Stimulated activated CD4-positive, alpha-beta T cell treated with anti-CD3 and anti-CD28 coated beads, Interleukin-1b, Interleukin-23, amount 100 ng/mL, for 4 hours (primary cell): ENCODE results near the gene L3MBTL3.
"Not testable (repeated sequence)": the region's sequence is repeated elsewhere in the genome, so short reads cannot be mapped to it uniquely, and the experiment has no call there.

Experiments
- DNase-seq, 2 donors: peaks; one replicate each; pipeline ENCODE4 v3.0.0-alpha.2; 2020; ENCODE audit warnings: low read depth in 2 of 2

L3MBTL3 gene

GRCh38 chr6:130075879-130076460, 57.6 kb downstream of the L3MBTL3 start:
- no peak for DNase-seq

DNA sequence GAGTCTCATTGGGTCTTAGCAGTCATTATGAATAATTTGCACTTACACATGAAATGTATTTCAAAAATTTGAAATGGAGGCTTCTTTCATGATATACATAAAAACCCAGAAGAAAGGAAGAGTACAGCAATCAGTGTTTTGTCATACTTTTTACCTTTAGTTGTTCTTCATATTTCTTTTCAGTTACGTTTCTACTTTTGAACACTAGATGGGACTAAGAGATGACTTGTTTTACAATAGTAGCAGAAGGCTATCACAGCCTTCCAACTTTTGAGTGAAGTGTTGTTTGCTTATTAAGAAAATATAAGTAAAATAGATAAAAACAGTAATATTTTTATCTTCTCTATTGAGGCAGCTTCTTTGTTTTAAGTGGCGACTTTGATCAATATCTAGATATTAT, 58.1 kb downstream of the L3MBTL3 start:
- no peak for DNase-seq

GRCh38 chr6:130090796-130091195, 72.4 kb downstream of the L3MBTL3 start:
- no peak for DNase-seq

- DNase-seq = no peak
Observed at GRCh38 chr6:130093546-130093945, 75.2 kb downstream of the L3MBTL3 start.

DNA sequence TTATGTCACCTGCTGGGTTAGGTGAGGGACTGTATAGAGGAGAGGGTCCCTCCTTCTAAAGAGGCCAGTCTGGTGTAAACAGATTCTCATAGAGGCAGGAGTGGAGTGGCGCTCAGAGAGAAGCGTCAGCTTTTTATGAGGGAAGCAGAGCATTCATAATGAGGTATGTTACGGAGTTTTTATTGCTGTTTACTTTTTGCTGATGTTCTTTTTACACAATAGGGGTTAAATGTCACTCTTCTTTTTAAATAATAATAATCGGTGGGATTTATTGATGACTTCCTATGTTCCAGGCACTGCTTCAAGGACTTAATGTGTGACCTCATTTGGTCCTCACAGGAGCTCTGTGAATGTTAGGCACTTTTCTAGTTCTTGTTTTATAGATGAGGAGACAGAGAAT, 79.9 kb downstream of the L3MBTL3 start:
- no peak for DNase-seq

DNA sequence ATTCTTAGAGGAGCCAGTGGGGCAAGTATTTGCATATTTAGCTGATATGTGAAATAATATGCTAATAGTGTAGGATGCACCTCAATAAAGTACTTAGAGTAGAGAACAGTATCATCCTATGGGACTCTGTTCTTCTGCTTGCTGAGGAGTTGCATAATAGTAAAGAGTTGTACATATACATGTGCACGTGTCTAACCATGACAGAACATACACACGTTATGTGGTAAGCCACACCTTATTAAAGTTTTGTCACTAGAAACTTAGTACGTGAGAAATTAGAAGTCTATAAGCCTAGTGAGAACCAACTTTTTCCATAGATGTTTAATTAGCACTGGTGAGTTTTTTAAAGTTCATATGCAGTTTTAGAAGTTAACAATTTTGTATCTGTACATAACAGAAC, 80.7 kb downstream of the L3MBTL3 start:
- DNase-seq = no peak

DNA sequence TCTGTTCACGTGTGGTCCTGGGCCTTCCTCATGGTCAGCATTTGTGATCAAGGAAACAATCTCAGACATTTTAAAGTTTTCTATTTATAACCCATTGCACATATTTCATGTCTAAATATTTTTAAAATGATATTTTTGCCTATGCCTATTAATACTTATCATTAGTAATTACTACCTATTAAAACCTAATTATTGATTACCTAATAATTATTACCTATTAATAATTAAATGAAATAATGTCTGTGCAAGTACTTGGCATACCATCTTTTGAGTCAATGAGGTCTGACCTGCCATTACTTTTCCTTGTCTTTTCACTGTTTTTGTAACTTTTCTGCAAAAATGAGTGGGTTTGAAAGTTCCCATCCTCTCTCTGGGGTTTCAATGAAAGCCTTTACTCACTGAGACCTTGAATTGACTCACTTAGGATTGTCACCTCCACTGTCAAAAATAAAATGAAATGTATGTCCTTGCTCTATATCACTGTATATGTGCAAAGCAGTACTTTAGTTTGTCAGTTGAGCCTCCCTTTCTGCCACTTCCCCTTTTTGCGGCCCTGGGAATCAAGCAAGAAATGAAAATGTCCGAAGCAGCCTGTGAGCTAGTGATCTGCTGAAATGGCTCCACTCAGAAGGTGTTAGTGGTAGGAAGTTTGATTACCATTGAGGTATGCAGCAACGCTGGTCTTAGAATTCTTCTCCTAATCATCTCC, 87.8 kb downstream of the L3MBTL3 start:
- DNase-seq = no peak

DNA sequence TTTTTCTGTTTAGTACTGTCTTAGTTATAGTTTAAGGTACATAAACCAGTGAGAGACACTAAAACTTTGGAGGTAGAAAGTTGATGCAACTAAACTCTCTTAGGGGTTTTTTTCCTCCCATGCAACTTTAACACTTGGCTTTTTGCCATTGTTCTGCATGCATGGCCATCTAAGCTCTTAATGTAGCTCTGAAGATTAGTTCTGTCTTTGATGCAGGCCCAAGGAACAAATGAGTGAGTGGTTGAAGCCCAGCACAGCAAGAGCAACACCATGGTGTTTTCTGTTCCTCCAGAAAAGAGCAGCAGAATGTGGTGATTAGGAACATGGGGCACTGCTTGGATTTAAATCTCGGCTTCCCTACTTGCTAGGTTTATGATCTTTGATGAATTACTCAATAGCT, 89.3 kb downstream of the L3MBTL3 start:
- no peak for DNase-seq

DNA sequence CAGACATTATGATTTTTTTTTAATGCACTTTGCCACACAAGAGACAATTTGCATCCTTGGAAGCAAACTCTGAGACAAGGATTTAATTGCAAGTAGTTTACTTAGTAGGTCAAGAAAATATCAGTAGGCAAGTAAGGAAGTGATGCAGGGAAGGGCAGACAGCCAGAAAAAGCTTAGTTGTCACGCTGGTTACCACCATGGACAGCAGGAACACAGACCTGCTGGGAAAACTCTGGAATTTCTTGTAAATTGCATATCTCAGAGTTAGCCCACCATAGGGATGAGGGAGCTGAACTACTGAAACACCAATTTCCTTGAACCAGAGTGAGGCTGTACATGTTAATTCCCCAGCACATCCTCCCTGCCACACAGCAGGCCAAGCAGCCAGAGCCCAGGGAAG, 92.7 kb downstream of the L3MBTL3 start:
- DNase-seq = no peak

- no peak for DNase-seq
Observed at GRCh38 chr6:130113201-130113710, 94.9 kb downstream of the L3MBTL3 start.

GRCh38 chr6:130115036-130115435, 96.7 kb downstream of the L3MBTL3 start:
- DNase-seq = no peak

DNA sequence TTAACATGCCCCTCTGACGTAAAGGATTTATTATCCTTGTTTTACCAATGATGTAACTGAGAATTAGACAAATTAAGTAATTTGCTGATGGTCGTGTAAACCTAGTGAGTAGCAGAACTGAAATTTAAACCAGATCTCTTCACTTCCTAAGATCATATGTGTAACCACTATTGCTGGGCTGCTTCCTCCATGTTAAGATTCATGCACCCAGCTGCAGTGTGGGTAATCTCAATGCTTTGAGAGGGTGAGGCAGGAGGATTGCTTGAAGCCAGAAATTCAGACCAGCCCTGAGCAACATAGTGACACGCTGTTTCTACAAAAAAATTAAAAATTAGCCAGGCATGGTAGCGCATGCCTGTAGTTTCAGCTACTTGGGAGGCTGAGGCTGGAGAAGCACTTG, 97.9 kb downstream of the L3MBTL3 start:
- no peak for DNase-seq

DNA sequence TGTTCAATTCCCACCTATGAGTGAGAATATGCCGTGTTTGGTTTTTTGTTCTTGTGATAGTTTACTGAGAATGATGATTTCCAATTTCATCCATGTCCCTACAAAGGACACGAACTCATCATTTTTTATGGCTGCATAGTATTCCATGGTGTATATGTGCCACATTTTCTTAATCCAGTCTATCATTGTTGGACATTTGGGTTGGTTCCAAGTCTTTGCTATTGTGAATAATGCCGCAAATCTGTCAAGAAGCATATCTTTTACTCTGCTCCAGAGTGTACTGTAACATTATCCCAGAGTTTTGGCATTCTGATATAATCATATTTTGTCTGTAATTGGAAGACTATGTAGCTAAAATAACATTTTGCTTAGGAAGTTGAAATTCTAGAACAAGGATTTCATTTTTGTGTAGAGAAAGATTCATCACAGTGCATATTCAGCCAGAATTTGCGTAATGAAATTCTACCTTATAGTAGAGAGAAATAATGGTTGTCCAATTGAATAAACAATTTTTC, 98.9 kb downstream of the L3MBTL3 start:
- not testable (repeated sequence) for DNase-seq

DNA sequence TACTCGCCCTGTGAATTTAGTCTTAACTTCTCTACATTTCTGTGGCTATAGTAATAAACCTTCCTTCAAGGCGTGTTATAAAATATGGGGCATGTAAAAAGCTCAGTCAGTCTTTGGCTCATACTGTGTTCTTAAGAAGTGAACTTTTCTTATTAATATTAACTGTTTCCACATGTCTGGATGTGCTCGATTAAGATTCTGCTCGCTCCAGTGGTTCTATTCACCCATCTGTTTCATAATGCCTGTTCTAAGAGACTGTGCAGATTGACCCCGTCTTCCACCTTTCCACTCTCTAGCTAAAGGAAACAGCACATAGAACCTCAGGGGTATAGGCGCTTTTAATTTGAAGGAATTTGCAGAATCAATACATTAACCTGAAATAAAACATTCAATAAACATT, 99.9 kb downstream of the L3MBTL3 start:
- no peak for DNase-seq

- DNase-seq = no peak
Observed at GRCh38 chr6:130119211-130119610, 100.8 kb downstream of the L3MBTL3 start.

- no peak for DNase-seq
Observed at GRCh38 chr6:130120731-130121130, 102.3 kb downstream of the L3MBTL3 start.

DNA sequence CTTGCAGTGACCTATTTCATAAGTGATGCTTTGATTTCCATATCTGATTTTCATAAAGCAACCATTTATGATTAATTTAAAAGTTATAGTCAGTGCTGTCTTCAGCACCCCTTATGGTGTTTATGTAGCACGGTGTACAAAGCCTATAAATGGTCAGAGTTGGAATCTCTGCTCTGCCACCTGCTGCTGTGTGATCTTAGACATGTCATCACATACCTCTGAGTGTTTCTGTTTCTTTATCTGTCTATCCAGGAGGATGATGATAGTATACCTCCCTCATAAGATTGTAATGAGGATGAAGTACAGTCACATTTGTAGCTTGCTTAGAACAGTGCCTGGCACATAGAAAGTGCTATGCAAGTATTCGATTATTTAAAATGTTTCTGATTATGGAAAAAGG, 103.9 kb downstream of the L3MBTL3 start:
- DNase-seq = no peak

DNA sequence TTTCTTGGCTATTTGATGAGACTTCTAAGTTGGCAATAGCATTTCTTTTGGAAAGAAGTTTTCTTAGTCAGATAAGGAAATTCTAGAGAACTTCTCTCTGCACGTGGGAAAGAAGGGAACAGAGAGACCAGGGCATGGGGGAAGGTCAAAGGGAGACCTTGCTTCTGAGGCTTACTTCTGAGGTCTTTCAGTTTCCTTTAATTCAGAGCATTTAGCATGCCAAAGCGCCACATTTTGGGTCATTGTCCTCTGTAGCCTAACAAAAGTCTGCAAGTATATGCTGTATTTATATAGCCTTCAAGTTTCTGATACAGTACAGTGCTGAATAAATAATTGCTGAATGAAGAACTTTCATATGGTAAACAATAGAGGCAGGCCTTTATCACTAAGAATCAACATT, 108.8 kb downstream of the L3MBTL3 start:
- no peak for DNase-seq

DNA sequence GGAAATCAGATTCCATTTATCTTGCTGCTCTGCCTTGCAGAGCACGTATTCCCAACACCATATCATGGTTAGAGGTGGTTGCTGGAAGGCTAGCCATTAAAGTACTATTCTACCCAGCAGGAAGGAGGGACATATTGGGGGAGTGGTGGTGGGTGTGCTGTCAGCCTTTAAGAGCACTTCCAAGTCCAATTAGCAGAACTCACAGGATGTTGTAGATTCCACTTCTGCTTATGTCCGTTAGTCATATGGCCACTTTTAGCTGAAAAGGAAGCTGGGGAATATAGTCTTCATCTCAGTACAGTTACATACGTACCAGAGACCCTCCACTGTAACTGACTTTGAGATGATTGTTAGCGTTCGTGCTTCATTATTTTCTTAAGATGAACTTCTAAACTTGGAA, 109.9 kb downstream of the L3MBTL3 start:
- no peak for DNase-seq

DNA sequence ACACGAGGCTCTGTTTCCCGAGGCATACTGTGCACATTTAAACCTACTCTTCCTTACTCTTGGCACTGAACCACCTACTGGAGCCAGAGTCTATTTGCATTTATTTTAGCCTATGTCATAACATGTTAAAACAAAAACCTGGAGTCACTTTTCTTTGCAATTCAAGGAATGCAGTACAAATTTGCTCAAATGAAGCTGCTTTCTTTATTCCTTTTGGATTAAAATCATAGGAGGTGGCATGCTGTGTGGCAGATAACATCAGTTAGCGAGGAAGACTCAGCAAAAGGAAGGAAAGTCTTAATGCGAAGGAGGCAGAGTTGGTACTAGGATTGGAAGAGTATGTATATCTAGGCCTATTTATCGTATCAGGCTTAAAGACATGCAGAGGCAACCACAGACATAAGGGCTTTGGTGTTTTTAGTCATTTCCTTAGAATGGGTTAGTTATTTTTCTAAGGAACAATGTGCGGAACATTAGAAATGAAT, 111.4 kb downstream of the L3MBTL3 start:
- no peak for DNase-seq

DNA sequence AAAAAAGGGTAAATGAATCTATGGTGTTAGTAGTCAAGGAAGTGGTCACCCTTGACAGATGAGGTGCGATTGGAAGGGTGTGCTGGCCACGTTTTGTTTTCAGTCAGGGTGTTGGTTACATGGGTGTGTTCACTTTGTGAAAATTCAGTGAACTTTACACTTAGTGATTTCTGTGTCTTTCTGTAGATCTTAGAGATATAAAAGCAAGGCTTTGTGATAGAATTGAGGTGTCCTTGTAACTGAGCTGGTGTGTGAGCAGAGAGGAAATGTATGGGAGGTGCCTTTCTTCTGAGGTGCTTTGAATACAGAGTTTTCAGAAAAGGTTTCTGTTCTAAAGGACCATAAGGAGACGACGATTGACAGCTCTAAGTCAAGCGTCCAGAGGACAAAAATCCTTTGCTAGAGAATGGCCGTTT, 113.9 kb downstream of the L3MBTL3 start:
- no peak for DNase-seq

DNA sequence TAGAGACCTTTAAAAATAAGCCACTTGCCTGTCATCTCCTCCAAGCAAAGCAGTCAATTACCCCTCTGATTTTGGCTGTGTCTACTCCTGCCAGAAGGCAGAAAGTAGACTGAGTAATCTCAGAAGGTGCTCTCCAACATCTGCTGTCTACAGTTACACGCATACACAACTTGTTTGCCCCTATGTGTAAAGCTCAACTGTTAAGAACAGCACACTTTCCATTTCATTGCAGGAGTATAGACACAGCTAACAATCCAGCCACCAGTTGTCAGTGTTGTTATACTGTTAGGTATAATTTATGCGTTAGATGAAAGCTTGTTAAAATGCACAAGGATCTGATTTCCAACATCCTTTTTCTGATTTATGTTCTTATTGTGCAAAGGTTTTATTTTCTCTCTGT, 116.2 kb downstream of the L3MBTL3 start:
- DNase-seq = no peak

DNA sequence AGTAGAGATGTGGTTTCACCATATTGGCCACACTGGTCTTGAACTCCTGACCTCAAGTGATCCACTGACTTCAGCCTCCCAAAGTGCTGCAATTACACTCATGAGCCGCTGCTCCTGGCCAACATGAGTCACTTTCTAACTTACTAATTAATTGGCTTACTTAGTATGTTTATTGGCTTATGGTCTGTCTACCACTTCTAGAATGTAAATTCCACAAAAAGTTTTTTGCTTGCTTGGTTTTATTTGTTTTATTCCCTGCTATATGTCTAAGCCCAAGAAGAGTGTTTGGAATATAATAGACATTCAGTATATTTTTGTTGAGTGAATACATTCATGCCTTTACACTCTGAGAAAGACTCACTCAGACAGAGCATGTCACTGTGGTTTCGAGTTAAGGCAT, 118.4 kb downstream of the L3MBTL3 start:
- no peak for DNase-seq
